H1 (cell line): ENCODE data around the gene NUFIP2. TPM values are rescaled to one million over a fixed set of nuclear protein-coding genes. Genes with fewer than 3 reads are reported as not detected.

Experiments
- CHD2 ChIP-seq: IDR thresholded peaks from 2 replicates; pipeline ENCODE4 v1.6.1; 2012; ENCODE audit warnings: low read length, improper control_type of control experiment
- EP300 ChIP-seq, 2 experiments: IDR thresholded peaks; 1 replicate in 1 of 2; 2 replicates in 1 of 2; pipeline ENCODE4 v1.6.1; 2011 to 2012; ENCODE audit warnings: low read depth in 2 of 2, low read length in 2 of 2, mild to moderate bottlenecking in 2 of 2, borderline replicate concordance in 1 of 2, inconsistent platforms in 1 of 2, moderate library complexity in 1 of 2
- GABPA ChIP-seq: IDR thresholded peaks from 2 replicates; pipeline ENCODE4 v1.6.1; 2011; ENCODE audit warnings: mild to moderate bottlenecking, low read length, moderate library complexity, borderline replicate concordance; ENCODE audit not compliant: insufficient read depth
- NANOG ChIP-seq: IDR thresholded peaks from 2 replicates; pipeline ENCODE4 v1.6.1; 2011; ENCODE audit warnings: low read length, low read depth, mild to moderate bottlenecking, inconsistent platforms; ENCODE audit not compliant: insufficient read depth, poor library complexity, severe bottlenecking
- SIX5 ChIP-seq: IDR thresholded peaks from 2 replicates; pipeline ENCODE4 v1.6.1; 2011; ENCODE audit warnings: mild to moderate bottlenecking, low read depth, low read length
- SP1 ChIP-seq: IDR thresholded peaks from 2 replicates; pipeline ENCODE4 v1.6.1; 2011; ENCODE audit warnings: low read depth, low read length
- polyA plus RNA-seq, 7 experiments: library from polyadenylated mRNA; depleted of rRNA in 3 of 7; stranded (reverse) in 5 of 7; unstranded in 2 of 7; fragments of >200 nt in 5 of 7; fragments of 200-250 nt in 2 of 7; gene quantifications; 1 replicate in 5 of 7; 2 replicates in 1 of 7; 4 replicates in 1 of 7; pipeline versions ENCODE4 v1.2.1 to v1.2.3, GENCODE V29; 2011 to 2013; ENCODE audit warnings: missing spikeins in 2 of 7, mixed read lengths in 2 of 7
- total RNA-seq: library from RNA; stranded (reverse); fragmentation: NEBNext Ultra II Directional; extraction: Animal tissue kit (Norgen Biotek cat#: 25700); gene quantifications from 2 replicates; pipeline ENCODE4 v1.2.1, GENCODE V29; 2021
- TF ChIP-seq, protein P1 (sequence below): fragments of 300-600 bp; sonication (generic); IDR thresholded peaks from 2 replicates; pipeline ENCODE4 v1.7.1; 2012; ENCODE audit warnings: low read length, moderate library complexity, mild to moderate bottlenecking, inconsistent platforms; ENCODE audit not compliant: insufficient replicate concordance

NUFIP2 gene
- total and polyA plus RNA-seq, 2 of the 8 experiments (the other 6 are each of a cell fraction or from before 2014, with no cell fraction given): 65.9 to 118 TPM

- TF ChIP-seq, protein P1, sequence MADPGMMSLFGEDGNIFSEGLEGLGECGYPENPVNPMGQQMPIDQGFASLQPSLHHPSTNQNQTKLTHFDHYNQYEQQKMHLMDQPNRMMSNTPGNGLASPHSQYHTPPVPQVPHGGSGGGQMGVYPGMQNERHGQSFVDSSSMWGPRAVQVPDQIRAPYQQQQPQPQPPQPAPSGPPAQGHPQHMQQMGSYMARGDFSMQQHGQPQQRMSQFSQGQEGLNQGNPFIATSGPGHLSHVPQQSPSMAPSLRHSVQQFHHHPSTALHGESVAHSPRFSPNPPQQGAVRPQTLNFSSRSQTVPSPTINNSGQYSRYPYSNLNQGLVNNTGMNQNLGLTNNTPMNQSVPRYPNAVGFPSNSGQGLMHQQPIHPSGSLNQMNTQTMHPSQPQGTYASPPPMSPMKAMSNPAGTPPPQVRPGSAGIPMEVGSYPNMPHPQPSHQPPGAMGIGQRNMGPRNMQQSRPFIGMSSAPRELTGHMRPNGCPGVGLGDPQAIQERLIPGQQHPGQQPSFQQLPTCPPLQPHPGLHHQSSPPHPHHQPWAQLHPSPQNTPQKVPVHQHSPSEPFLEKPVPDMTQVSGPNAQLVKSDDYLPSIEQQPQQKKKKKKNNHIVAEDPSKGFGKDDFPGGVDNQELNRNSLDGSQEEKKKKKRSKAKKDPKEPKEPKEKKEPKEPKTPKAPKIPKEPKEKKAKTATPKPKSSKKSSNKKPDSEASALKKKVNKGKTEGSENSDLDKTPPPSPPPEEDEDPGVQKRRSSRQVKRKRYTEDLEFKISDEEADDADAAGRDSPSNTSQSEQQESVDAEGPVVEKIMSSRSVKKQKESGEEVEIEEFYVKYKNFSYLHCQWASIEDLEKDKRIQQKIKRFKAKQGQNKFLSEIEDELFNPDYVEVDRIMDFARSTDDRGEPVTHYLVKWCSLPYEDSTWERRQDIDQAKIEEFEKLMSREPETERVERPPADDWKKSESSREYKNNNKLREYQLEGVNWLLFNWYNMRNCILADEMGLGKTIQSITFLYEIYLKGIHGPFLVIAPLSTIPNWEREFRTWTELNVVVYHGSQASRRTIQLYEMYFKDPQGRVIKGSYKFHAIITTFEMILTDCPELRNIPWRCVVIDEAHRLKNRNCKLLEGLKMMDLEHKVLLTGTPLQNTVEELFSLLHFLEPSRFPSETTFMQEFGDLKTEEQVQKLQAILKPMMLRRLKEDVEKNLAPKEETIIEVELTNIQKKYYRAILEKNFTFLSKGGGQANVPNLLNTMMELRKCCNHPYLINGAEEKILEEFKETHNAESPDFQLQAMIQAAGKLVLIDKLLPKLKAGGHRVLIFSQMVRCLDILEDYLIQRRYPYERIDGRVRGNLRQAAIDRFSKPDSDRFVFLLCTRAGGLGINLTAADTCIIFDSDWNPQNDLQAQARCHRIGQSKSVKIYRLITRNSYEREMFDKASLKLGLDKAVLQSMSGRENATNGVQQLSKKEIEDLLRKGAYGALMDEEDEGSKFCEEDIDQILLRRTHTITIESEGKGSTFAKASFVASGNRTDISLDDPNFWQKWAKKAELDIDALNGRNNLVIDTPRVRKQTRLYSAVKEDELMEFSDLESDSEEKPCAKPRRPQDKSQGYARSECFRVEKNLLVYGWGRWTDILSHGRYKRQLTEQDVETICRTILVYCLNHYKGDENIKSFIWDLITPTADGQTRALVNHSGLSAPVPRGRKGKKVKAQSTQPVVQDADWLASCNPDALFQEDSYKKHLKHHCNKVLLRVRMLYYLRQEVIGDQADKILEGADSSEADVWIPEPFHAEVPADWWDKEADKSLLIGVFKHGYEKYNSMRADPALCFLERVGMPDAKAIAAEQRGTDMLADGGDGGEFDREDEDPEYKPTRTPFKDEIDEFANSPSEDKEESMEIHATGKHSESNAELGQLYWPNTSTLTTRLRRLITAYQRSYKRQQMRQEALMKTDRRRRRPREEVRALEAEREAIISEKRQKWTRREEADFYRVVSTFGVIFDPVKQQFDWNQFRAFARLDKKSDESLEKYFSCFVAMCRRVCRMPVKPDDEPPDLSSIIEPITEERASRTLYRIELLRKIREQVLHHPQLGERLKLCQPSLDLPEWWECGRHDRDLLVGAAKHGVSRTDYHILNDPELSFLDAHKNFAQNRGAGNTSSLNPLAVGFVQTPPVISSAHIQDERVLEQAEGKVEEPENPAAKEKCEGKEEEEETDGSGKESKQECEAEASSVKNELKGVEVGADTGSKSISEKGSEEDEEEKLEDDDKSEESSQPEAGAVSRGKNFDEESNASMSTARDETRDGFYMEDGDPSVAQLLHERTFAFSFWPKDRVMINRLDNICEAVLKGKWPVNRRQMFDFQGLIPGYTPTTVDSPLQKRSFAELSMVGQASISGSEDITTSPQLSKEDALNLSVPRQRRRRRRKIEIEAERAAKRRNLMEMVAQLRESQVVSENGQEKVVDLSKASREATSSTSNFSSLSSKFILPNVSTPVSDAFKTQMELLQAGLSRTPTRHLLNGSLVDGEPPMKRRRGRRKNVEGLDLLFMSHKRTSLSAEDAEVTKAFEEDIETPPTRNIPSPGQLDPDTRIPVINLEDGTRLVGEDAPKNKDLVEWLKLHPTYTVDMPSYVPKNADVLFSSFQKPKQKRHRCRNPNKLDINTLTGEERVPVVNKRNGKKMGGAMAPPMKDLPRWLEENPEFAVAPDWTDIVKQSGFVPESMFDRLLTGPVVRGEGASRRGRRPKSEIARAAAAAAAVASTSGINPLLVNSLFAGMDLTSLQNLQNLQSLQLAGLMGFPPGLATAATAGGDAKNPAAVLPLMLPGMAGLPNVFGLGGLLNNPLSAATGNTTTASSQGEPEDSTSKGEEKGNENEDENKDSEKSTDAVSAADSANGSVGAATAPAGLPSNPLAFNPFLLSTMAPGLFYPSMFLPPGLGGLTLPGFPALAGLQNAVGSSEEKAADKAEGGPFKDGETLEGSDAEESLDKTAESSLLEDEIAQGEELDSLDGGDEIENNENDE: no peak
- TF ChIP-seq SIX5 (no peak), SP1 (no peak), NANOG (no peak), EP300 (IDR thresholded peaks at IDR 0.05; ENCODE audit: borderline replicate concordance in 1 of 2, low read depth in 2 of 2, low read length in 2 of 2) (no peak), GABPA (no peak), CHD2 (no peak)
These were observed 47.3 kb downstream of the NUFIP2 start, which contains the start of gene CRYBA1 (continued) for GRCh38 chr17:29246628-29247027.
